HG03135 (cell line): Measurements from ENCODE around the gene SNRNP70.

ENCODE experiments used
- ATAC-seq: cut with Tn5 transposase; IDR thresholded peaks from one replicate; pipeline ENCODE4 v1.9.1; 2021; ENCODE audit warnings: mild to moderate bottlenecking, moderate library complexity; ENCODE audit not compliant: unreplicated experiment

The SNRNP70 gene

DNA sequence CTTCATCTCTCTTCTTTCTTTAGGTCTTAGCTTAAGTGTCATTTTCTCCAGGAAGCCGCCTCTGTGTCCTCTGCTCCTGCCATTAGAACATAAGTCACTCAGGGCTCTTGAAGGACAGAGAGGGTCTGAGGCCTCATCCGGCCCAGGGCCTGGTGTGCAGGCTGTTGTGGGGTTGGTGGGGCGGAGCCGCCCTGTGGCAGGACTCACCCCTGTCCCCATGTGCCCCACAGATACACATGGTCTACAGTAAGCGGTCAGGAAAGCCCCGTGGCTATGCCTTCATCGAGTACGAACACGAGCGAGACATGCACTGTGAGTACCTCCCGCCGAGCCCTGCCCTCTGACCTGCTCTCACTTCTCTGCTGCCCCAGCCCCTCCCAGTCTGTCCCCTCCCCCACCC lies 15.9 kb downstream of the SNRNP70 start:
- ATAC-seq = no peak

DNA sequence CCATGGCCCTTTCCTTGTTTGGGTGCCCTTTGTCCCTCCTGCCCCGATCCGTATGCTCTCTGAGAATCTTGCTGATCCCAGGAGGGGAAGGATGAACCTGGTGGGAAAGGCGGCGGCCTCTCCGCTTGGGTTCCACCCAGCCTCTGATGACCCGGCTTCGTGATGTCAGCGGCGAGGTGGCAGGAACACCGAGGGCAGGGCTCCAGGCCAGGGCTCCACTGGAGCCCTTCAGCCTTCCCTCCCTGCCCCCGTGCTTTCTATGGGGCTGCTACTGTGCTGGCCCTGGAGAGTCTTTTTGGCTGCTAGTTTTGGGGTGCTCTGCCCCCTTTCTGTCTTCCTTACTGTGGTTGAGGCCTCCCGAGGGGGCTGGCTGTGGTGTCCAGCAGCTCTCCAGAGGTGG lies 17.1 kb downstream of the SNRNP70 start:
- ATAC-seq = no peak

DNA sequence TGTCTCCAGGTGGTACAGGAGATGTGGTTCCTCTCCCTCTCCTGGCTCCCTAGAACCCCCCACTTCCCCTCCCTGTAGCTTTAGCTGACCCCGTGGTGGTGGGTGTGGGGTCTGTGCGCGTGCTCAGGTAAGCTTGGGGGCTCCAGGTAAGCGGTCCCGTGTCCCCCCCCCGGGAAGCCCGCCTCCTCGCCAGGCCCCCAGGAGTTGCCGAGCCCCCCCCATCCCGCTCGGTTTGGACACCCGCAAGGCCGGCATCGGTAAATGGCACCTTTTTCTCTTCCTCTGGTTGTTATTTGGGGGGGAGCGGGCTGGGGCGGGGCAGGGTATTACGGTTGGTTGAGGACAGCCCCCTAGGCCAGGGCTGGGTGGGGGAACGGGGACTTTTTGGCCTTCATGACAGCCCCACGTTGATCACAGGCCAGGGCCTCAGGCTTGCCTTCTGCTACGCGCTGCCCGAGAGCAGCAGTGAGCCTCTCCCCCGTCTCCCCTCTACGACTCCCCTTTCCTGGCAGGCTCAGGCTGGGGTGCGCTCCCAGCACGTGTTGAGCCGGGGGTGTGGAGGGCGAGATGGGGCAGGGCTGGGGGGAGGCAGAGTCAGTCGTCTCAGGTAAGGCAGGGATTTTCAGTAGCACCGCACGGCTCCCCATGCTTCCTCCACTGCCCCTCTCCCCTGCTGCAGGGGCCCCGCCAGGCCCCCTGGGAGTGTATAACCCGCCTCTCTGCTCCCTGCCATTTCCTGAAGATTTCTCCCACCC lies 18.3 kb downstream of the SNRNP70 start:
- ATAC-seq = no peak

DNA sequence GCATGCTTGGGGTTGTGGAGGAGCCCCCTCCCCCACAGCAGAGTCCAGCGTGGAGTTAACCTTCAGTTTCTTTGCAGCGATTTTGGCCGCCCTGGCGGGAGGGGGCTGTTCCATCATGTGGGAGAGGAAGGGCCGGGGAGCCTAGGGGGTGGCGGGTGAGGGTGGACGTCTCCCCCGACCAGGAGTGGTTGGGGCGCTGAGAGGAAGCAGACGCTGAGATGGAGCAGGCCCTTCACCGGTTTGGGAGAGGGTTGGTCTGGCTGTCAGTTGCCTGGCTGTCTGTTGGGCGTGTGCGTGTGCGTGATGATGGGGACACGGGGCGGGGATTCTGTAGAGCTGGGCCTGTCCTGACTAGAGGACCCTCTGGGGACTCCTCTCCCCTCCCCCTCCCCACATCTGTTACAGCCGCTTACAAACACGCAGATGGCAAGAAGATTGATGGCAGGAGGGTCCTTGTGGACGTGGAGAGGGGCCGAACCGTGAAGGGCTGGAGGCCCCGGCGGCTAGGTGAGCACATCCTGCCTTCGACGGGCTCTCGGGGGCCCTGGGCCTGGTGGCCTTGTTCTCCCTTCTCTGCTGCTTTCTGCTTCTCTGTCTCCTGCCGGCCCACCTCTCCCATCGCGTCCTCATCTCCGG lies 19.1 kb downstream of the SNRNP70 start:
- no peak for ATAC-seq

DNA sequence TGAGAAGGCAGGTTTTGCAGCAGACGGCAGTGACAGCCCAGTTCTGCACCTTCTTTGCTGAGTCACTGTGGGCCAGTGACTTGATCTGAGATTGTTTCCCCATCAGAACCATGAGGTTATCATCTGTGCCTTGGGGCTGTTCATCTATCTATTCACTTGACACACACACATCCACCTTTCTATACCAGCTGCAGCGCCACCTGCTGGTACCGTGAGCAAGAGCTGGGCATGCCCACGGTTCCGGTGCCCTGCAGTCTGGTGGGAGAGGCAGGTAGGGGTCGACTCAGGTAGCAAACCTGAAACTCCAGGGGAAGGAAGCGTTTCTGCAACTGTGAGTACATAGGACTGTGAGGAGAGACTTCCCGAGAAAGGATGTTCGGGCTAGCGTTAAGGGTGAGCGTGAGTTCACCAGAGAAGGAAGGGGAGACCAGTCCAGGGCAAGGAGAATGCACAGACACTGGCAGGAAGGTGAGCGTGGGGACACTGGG lies 21.4 kb downstream of the SNRNP70 start:
- ATAC-seq = no peak

DNA sequence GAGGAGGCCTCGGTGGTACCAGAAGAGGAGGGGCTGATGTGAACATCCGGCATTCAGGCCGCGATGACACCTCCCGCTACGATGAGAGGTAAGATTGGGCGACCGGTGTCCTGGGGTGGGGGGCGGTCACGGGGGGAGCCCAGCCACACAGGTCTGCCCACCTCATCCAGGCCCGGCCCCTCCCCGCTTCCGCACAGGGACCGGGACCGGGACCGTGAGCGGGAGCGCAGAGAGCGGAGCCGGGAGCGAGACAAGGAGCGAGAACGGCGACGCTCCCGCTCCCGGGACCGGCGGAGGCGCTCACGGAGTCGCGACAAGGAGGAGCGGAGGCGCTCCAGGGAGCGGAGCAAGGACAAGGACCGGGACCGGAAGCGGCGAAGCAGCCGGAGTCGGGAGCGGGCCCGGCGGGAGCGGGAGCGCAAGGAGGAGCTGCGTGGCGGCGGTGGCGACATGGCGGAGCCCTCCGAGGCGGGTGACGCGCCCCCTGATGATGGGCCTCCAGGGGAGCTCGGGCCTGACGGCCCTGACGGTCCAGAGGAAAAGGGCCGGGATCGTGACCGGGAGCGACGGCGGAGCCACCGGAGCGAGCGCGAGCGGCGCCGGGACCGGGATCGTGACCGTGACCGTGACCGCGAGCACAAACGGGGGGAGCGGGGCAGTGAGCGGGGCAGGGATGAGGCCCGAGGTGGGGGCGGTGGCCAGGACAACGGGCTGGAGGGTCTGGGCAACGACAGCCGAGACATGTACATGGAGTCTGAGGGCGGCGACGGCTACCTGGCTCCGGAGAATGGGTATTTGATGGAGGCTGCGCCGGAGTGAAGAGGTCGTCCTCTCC lies 22.6 kb downstream of the SNRNP70 start:
- ATAC-seq = no peak

DNA sequence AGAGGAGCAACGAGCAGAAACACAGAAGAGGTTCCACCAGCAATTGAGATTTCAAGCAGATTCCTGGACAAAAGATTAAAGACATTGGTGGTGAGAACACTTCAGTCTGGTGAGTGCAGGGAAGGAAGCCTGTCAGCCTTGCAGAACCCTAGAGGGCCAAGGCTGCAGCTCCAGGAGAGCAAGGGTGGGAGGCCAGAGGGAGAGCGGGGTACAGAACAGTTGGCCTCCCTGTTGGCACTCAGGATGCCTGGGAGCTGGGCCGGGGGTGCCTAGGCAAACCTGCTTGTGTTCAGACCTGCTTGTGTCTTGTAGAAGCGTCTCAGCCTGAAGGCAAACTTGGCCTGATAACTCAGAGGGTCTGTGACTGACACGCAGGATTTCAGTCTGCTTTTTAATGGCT lies 23.8 kb downstream of the SNRNP70 start:
- ATAC-seq = no peak

DNA sequence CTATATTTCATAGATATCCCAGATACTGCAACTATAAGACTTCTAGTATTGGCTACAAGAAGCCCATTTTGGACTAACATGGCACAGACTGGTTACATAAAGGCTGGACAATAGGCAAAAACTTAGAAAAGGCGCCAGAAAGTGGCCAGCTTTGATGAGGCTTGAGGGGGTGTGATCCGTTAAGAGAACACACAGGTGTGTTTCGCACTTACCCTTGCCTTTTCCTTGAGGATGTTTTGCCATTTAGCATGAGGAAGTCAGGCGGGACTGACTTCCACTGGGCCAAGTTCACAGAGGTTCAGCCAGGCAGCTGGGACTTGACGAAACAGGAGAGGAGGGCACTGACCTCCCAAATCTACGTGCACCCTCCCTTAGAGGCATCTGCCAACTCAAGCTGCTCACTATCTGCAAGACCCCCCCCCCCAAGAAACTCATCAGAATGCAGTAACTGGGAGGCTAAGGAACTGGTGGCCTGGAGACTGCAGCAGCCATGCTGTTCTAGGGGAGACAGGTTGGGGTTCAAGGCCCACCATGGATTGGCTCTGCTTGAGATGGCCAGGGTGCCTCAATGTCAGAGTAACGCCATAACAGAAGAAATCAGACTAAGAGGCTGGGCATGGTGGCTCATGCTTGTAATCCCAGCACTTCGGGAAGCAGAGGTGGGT lies 24.4 kb downstream of the SNRNP70 start:
- ATAC-seq = no peak

DNA sequence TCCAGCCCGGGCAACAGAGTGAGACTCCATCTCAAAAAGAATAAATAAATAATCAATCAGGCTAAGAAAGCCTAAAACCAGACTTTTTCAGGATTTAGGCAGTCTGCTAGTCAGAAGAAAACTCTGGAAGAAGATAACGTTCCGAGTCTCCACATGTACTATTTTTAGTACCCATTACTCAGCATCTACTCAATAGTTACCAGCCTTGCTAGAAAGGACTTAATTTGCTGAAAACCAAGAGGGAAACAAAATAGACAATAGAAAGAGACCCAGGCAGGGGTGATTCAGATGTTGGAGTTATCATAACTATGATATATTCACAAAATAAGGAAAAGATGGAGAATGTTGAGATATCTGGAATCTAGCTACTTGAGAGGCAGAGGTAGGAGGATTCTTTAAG lies 25.3 kb downstream of the SNRNP70 start:
- no peak for ATAC-seq

DNA sequence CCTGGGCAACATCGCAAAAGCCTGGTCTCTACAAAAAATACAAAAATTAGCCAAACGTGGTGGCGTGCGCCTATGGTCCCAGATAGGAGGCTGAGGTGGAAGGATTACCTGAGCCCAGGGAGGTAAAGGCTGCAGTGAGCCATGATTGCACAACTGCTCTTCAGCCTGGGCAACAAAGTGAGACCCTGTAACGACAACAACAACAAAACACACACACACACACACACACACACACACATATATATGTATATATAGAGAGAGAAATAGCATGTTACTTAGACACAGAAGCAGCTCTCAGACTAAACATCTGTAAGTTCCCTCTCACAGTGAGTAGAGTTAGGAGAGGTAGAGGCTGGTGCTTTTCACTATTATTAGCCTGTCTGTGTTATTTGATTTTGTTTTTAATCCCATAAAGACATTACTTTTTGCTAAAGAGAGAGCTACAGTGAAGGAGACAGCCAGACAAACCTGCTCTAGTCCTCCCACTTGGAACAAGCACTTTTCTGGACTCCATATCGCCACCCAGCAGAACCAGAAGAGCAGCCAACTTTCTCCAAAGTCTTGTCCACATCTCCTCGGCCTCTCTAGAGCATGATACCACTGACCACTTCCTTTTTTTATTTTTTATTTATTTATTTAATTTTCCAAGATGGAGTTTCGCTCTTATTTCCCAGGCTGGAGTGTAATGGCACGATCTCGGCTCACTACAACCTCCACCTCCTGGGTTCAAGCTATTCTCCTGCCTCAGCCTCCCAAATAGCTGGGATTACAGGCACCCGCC lies 26.2 kb downstream of the SNRNP70 start:
- ATAC-seq = no peak

DNA sequence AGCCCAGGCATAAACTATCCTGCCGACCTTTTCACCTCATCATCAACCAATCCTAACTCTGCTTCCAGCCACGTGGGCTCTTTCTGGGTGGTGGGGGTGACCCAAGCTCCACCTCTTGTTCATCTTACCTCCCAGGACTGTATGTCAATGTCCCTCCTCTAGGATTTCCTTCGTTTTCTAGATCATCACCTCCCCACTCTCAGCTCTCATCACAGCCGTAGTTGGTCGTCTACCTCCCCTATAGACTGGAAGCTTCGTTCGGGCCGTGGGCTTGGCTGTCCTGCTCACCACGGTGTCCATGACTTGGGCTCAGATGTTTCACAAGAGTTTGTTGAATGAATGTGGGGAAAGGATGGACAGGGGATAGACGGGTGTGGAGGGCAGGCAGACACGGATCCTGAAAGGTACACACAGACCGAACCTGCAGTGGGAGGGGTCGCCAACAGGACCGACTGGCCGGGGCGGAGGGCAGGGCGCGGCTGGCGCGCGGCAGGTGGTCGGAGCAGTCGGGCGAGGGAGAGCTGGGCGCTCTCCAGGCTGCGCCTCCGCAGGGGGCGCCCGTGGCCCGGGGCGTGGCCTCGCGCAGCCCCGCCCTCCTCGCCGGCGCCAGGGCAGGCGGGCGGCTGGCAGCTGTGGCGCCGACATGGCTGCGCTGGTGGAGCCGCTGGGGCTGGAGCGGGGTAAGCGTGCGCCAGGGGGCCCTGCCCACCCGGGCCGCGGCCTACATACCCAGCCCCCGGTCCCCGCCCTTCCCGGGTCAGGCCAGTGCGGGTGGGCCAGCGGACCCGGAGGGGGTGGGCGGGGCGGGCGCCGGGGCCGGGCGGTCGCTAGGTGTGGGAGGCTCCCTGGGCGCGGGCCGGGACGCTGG lies 28.7 kb downstream of the SNRNP70 start, which contains the start of gene LIN7B:
LIN7B (plus strand) TSS at position 609 of the 868 bp plus-strand sequence; CDS start at position 644, 35 bp downstream.
- ATAC-seq = no peak

DNA sequence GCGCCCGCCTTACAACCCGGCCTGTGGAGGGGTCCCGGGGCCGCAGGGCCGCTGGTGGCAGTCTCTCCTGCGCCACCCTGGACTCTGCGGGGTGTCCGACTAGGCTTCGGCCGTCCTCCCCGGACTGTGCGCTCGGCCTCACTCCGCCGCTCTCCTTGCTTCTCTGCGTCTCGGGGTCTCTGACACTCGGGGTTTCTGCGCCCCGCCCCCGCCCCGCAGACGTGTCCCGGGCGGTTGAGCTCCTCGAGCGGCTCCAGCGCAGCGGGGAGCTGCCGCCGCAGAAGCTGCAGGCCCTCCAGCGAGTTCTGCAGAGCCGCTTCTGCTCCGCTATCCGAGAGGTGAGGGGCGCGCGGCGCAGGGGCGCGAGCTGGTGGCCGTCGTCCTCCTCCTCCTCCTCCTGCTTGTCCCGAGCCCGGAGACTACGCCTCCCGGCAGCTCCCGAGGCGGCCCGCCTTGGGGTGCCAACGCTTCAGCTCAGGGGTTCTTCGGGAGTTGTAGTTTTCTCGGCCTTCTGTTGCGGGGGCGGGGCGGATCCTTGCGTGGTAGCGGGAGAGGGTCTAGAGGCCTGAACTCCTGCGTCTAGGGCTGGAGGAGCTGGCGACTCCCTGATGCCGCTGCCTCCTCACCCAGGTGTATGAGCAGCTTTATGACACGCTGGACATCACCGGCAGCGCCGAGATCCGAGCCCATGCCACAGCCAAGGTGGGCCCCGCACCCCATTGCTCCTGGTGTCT lies 29.5 kb downstream of the SNRNP70 start:
- no peak for ATAC-seq

DNA sequence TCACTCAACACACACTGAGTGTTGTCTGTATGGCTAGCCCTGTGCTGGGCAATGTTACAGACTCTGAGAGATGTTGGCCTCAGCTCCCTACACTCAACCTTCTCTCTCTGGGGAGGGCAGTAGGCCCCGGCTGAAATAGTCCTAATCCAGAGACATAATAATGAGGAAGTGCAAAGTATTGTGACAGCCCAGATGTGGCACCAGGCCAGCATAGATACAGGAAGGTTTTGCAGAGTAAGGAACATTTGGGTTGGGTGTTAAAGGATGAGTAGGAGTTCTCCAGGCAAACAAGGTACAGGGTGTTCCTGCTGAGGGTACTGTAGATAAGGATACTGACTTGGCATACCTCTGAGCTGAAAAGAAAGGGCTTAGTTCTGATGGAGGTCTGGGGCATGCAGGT lies 31.3 kb downstream of the SNRNP70 start:
- no peak for ATAC-seq

DNA sequence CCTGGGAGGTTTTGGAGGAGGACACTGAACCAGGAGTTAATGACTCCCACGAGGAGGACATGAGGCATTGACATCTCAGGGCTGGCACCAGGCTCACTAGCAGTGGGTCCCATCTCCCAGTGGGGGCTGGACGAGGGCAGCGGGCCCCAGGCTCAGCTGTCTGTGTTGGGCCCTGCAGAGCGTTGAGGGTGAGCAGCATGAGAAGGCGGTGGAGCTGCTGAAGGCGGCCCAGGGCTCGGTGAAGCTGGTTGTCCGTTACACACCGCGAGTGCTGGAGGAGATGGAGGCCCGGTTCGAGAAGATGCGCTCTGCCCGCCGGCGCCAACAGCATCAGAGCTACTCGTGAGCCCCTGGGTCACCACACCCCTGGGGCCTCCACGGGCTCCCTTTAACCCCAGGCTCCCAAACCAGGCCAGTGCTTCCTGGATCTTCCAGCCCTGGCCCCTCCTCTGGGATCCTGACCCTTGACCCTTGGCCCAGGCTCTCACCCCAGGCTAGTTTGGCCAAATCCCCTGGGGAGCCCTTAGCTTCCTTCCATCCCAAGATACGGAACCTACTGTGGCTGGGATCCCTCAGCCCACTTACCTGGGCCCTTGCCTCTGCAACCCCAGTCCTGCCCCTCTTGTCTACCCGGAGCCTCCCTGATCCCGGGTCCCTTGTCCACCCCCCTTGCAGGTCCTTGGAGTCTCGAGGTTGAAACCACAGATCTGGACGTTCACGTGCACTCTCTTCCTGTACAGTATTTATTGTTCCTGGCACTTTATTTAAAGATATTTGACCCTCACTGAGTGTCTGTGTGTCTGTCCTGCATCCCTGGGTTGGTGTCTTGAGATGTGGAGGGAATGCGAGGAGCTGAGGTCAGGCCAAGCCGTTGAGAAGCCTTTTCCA lies 32.7 kb downstream of the SNRNP70 start:
- no peak for ATAC-seq

DNA sequence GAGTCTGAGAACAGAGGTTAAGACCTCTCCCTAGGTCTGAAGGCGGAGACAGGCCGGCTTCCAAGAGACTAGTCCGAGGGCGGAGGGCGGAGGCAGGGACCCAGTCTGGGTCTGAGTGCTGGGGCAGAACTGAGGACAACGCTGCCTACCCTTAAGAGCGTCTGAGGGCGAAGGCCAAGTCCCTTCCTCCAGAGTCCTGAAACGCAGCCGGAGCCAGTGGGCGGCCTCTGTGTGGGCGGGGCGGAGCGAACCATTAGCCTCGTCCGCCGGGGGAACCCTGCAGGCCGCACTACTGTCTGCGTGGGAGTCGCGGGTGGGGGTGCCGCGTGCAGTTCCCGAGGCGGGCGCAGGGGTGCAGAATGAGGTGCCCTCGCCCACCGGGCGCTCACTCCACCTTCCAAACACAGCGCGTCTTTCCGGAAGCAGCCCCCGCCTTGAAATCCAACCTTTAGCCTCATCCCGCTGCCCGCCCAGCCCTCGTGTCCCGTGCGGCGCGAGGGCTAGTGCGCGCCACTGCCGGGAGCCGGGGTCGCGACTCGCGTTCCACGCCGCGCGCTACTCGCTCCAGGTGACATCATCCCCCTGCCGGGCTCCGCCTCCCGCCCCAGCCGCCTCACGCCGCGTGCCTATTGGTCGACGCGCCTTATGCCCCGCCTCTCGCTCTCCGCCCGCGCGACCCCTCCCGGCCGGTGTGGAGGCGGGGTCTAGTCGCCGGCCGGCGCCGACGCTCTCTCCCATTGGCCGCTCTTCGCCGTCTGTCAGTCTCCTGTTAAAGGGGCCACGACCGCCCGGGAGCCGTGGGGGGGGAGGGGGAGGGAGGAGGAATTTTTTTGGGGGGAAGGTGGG lies 33.5 kb downstream of the SNRNP70 start, which contains the start of gene C19orf73:
C19orf73 (minus strand) TSS at position 579 of the 846 bp plus-strand sequence; CDS start at position 458, 121 bp downstream.
- peak; percentile 74 for ATAC-seq
